ENCODE data around the gene TBCD. TPM values are rescaled to one million over a fixed set of nuclear protein-coding genes. Genes with fewer than 3 reads are reported as not detected.
"Not testable (repeated sequence)": the region's sequence is repeated elsewhere in the genome, so short reads cannot be mapped to it uniquely, and the experiment has no call there.

Gene TBCD
- polyA plus RNA-seq, 2 of the 4 experiments (the other 2 are of a cell fraction), result 33.5 to 49.1 TPM

- TF ChIP-seq ATOH8 (CRISPR knock-in tag; IDR thresholded peaks at IDR 0.05; ENCODE audit: low read depth) (no peak), CHD2 (IDR thresholded peaks at IDR 0.05; ENCODE audit: low read length, partially characterized antibody) (no peak), NR3C1 (IDR thresholded peaks at IDR 0.05) (no peak)
These were observed 10.7 kb upstream of the TBCD start (continued) for GRCh38 chr17:82740906-82741759.

GRCh38 chr17:82743344-82744219 lies 8.3 kb upstream of the TBCD start:
- Histone ChIP-seq H3K4me1 (no peaks in the 10 kb centered on the region), H3K27ac (no peak overlapping the region), H3K4me3 (no peak overlapping the region), H3K9me3 (peaks cover 28% of the 10 kb centered on the region), H3K4me2 (no peak overlapping the region)
- ChIA-PET POLR2A (no interaction called here), CTCF (interaction anchor here (0.8 to 3.2 kb wide), 5 partner anchors 10 to 75 kb away, joined by 3 to 18 read pairs (median 4); no protein-coding TSS in a partner anchor)
- DNase-seq (ENCODE audit: low read depth in 1 of 2, low spot score in 1 of 2), result no peak
- TF ChIP-seq BHLHE40 (IDR thresholded peaks at IDR 0.05; ENCODE audit: low read depth, low read length) (no peak), KDM1A (IDR thresholded peaks at IDR 0.05; ENCODE audit: low read depth) (no peak), FOSL2 (IDR thresholded peaks at IDR 0.05) (no peak), FOSL2 (CRISPR knock-in tag; IDR thresholded peaks at IDR 0.05) (no peak), CHD4 (IDR thresholded peaks at IDR 0.05; ENCODE audit: borderline replicate concordance) (no peak), RARB (CRISPR knock-in tag; IDR thresholded peaks at IDR 0.05) (no peak), CBX2 (IDR thresholded peaks at IDR 0.05; ENCODE audit: borderline replicate concordance, low read depth) (no peak)
- ATAC-seq, result peak; percentile 46 to 60; a peak in 5 of 6 replicates
- no peak for FAIRE-seq
- 77% methylated on average over 16 of the region's 16 CpGs for WGBS (ENCODE audit: missing lambda C conversion rate)

DNA sequence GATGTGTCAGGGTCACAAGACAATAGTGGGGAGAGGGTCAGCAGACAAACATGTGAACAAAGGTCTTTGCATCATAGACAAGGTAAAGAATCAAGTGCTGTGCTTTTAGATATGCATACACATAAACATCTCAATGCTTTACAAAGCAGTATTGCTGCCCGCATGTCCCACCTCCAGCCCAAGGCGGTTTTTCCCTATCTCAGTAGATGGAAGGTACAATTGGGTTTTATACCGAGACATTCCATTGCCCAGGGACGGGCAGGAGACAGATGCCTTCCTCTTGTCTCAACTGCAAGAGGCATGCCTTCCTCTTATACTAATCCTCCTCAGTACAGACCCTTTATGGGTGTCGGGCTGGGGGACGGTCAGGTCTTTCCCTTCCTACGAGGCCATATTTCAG lies 7.1 kb upstream of the TBCD start:
- H3K4me3 ChIP-seq; POLR2A ChIA-PET; FAIRE-seq; H3K4me2 ChIP-seq; DNase-seq (ENCODE audit: low read depth in 1 of 2, low spot score in 1 of 2); H3K4me1 ChIP-seq; ATAC-seq; H3K27ac ChIP-seq: not testable (repeated sequence)
- WGBS (ENCODE audit: missing lambda C conversion rate), result 71% methylated on average over 7 of the region's 7 CpGs
- H3K9me3 ChIP-seq, result peaks cover 28% of the 10 kb centered on the region
- CTCF ChIA-PET, result interaction anchor here (1.2 to 2.4 kb wide), 2 partner anchors 16 to 37 kb away, joined by 3 to 11 read pairs; no protein-coding TSS in a partner anchor

GRCh38 chr17:82745524-82745923 lies 6.3 kb upstream of the TBCD start:
- 54% methylated on average over 8 of the region's 8 CpGs for WGBS (ENCODE audit: missing lambda C conversion rate)
- POLR2A ChIA-PET, result no interaction called here
- H3K27ac ChIP-seq, result no peak overlapping the region
- no peak overlapping the region for H3K4me2 ChIP-seq
- H3K4me3 ChIP-seq, result no peak overlapping the region
- CTCF ChIA-PET, result interaction anchor here (1.9 kb wide), 1 partner anchor 77 kb away, joined by 6 read pairs; no protein-coding TSS in a partner anchor
- FAIRE-seq (no peak), ATAC-seq (no peak), DNase-seq (ENCODE audit: low read depth in 1 of 2, low spot score in 1 of 2) (no peak)
- H3K4me1 ChIP-seq, result no peaks in the 10 kb centered on the region
- peaks cover 21% of the 10 kb centered on the region for H3K9me3 ChIP-seq
- TF ChIP-seq SMC3 (IDR thresholded peaks at IDR 0.05) (no peak), TP53 (CRISPR knock-in tag; IDR thresholded peaks at IDR 0.05) (no peak), MAZ (IDR thresholded peaks at IDR 0.05; ENCODE audit: borderline replicate concordance, low read depth, low read length) (no peak), HOXB5 (CRISPR knock-in tag; IDR thresholded peaks at IDR 0.05) (no peak)

DNA sequence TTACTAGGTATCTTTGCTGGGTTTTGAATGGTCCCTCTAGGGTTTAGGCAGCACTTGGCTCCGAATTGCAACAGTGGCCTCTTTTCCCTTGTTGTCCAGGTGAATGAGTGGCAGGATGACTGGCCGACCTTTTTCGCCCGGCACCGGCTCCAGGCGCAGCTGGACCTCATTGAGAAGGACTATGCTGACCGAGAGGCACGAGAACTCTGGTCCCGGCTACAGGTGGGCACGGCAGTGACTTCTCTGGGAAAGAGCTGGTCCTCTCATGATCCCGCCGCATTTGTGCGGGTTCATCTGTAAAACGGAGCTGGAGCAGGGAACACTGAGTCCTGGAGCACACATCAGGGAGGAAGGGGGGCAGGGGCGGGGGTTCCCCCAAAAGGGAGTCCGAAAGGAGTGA lies 3.1 kb upstream of the TBCD start:
- Histone ChIP-seq H3K27ac (no peak overlapping the region), H3K4me3 (no peak overlapping the region), H3K4me1 (peaks cover 8% of the 10 kb centered on the region), H3K4me2 (no peak overlapping the region), H3K9me3 (peaks cover 11% of the 10 kb centered on the region)
- ATAC-seq, result no peak
- 91% methylated on average over 16 of the region's 16 CpGs for WGBS (ENCODE audit: missing lambda C conversion rate)
- TF ChIP-seq TP53 (CRISPR knock-in tag; IDR thresholded peaks at IDR 0.05), result no peak
- TF ChIP-seq MAX (IDR thresholded peaks at IDR 0.05), result no peak
- no peak for TF ChIP-seq NR3C1 (IDR thresholded peaks at IDR 0.05)
- TF ChIP-seq JUNB (IDR thresholded peaks at IDR 0.05), result no peak
- no peak for TF ChIP-seq TFCP2L1 (CRISPR knock-in tag; IDR thresholded peaks at IDR 0.05)
- no peak for TF ChIP-seq HDAC2 (IDR thresholded peaks at IDR 0.05)
- no peak for TF ChIP-seq NPAS2 (CRISPR knock-in tag; IDR thresholded peaks at IDR 0.05; ENCODE audit: borderline replicate concordance)
- TF ChIP-seq ZC3H11A (IDR thresholded peaks at IDR 0.05), result no peak
- no peak for TF ChIP-seq NFE2L2 (conservative IDR thresholded peaks at IDR 0.05; ENCODE audit: low read length)
- no peak for TF ChIP-seq ZSCAN20 (CRISPR knock-in tag; IDR thresholded peaks at IDR 0.05)
- no peak for DNase-seq (ENCODE audit: low read depth in 1 of 2, low spot score in 1 of 2)
- CTCF ChIA-PET, result interaction anchor here (1.4 to 1.5 kb wide), 2 partner anchors 18 to 80 kb away, joined by 3 to 4 read pairs; no protein-coding TSS in a partner anchor
- FAIRE-seq, result no peak
- POLR2A ChIA-PET, result no interaction called here
